ENCODE data around the gene CSGALNACT2. TPM values are rescaled to one million over a fixed set of nuclear protein-coding genes. Genes with fewer than 3 reads are reported as not detected.

The CSGALNACT2 gene
- total and polyA plus RNA-seq, 7 donors, result 3.2 to 37.1 (median 25.0) TPM

- no peaks in the 10 kb centered on the region for H3K9me3 ChIP-seq
- DNase-seq, result peak; percentile 56
- H3K36me3 ChIP-seq, result no peaks in the 10 kb centered on the region
- H3K27ac ChIP-seq, result no peak overlapping the region
- peaks cover 0 to 9% (median 5%) of the 10 kb centered on the region in 3 donors for H3K27me3 ChIP-seq
- H3K4me1 ChIP-seq, result peaks cover 0 to 23% (median 11%) of the 10 kb centered on the region in 4 donors
- intact Hi-C loops (cut with DNase I), result no loop called here
- no peak for TF ChIP-seq CTCF (IDR thresholded peaks at IDR 0.05)
- TF ChIP-seq POLR2AphosphoS5 (IDR thresholded peaks at IDR 0.05), result no peak
- TF ChIP-seq EP300 (IDR thresholded peaks at IDR 0.05), result no peak
- no peak for TF ChIP-seq POLR2A (IDR thresholded peaks at IDR 0.05)
- no peak overlapping the region for H3K4me3 ChIP-seq
- WGBS, 2 donors, result 92 to 95% methylated on average over 13 of the region's 13 CpGs
These were observed 68.4 kb downstream of the CSGALNACT2 start for GRCh38 chr10:43206391-43207235.

GRCh38 chr10:43208147-43209073 lies 70.2 kb downstream of the CSGALNACT2 start:
- no peaks in the 10 kb centered on the region for H3K36me3 ChIP-seq
- H3K4me1 ChIP-seq, result peaks cover 0 to 12% (median 6%) of the 10 kb centered on the region in 4 donors
- H3K4me3 ChIP-seq, result no peak overlapping the region
- 79 to 82% methylated on average over 17 of the region's 17 CpGs for WGBS, 2 donors
- TF ChIP-seq POLR2AphosphoS5 (IDR thresholded peaks at IDR 0.05) (no peak), EP300 (IDR thresholded peaks at IDR 0.05) (no peak), CTCF (IDR thresholded peaks at IDR 0.05) (no peak), POLR2A (IDR thresholded peaks at IDR 0.05) (no peak)
- intact Hi-C loops (cut with DNase I), result no loop called here
- no peaks in the 10 kb centered on the region for H3K27me3 ChIP-seq
- peak; percentile 60 for DNase-seq
- no peak overlapping the region for H3K27ac ChIP-seq
- H3K9me3 ChIP-seq, result no peaks in the 10 kb centered on the region

GRCh38 chr10:43209074-43209455 lies 70.8 kb downstream of the CSGALNACT2 start:
- intact Hi-C loops (cut with DNase I), result no loop called here
- H3K36me3 ChIP-seq, result no peaks in the 10 kb centered on the region
- no peaks in the 10 kb centered on the region for H3K27me3 ChIP-seq
- H3K9me3 ChIP-seq, result no peaks in the 10 kb centered on the region
- H3K4me3 ChIP-seq, result no peak overlapping the region
- TF ChIP-seq EP300 (IDR thresholded peaks at IDR 0.05) (no peak), POLR2A (IDR thresholded peaks at IDR 0.05) (no peak), POLR2AphosphoS5 (IDR thresholded peaks at IDR 0.05) (no peak), CTCF (IDR thresholded peaks at IDR 0.05) (no peak)
- peaks cover 0 to 10% (median 6%) of the 10 kb centered on the region in 4 donors for H3K4me1 ChIP-seq
- WGBS, 2 donors, result 87 to 93% methylated on average over 7 of the region's 7 CpGs
- no peak overlapping the region for H3K27ac ChIP-seq
- peak; percentile 46 for DNase-seq

GRCh38 chr10:43209651-43210141 lies 71.5 kb downstream of the CSGALNACT2 start:
- Histone ChIP-seq H3K4me3 (no peak overlapping the region), H3K9me3 (no peaks in the 10 kb centered on the region), H3K4me1 (peaks cover 0 to 10% (median 6%) of the 10 kb centered on the region in 4 donors), H3K27me3 (no peaks in the 10 kb centered on the region), H3K27ac (no peak overlapping the region), H3K36me3 (no peaks in the 10 kb centered on the region)
- TF ChIP-seq POLR2A (IDR thresholded peaks at IDR 0.05) (no peak), POLR2AphosphoS5 (IDR thresholded peaks at IDR 0.05) (no peak), EP300 (IDR thresholded peaks at IDR 0.05) (no peak), CTCF (IDR thresholded peaks at IDR 0.05) (no peak)
- intact Hi-C loops (cut with DNase I), result no loop called here
- 82 to 90% methylated on average over 5 of the region's 5 CpGs for WGBS, 2 donors
- peak; percentile 58 for DNase-seq
